GM11168 (cell line): Measurements from ENCODE around the gene SHROOM2.

Source experiments
- in situ Hi-C: fragments of 300-500 bp; cut with MboI; formaldehyde crosslinking; loops from one replicate; pipeline ENCODE4 v1.12.0; 2022; ENCODE audit warnings: low sequenced_read_pairs; ENCODE audit not compliant: unreplicated experiment

SHROOM2 gene

DNA sequence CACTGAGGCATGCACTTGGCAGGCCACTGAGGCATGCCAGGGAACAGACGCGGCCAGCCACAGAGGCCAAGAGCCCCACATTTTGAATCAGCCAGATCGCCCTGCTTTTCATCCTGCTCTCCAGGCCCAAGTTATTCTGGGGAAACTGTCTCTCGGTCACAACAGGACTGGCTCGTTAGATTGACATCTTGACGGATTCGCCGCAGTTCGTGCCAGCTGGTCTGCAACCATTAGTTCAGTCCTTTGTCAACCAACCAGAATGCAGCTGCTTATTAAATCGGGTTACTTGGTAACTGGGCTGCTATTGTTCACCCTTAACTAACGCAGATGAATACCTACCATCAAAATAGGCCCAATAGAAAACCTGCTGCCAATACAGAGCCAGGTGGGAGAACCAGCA, 197.6 kb downstream of the SHROOM2 start:
- in situ Hi-C loops = loop anchor here (25.0 kb wide), 1 partner anchor 97 kb away; no protein-coding TSS in a partner anchor

DNA sequence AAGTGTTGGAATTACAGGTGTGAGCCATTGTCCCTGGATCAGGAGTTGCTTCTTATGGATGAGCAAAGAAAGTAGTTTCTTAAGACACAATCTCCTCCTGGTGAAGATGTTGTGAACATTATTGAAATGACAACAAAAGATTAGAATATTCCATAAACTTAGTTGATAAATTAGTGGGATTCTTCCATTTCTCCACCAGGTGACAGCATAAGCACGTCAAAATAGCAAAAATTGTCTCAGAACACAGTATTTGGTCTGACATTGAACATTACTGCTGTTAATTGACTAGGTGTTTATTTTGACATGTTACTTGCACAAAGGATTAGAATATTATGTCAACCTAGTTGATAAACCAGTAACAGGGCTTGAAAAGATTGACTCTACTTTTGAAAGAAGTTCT, 202.5 kb downstream of the SHROOM2 start:
- in situ Hi-C loops = loop anchor here (25.0 kb wide), 1 partner anchor 101 kb away; no protein-coding TSS in a partner anchor

DNA sequence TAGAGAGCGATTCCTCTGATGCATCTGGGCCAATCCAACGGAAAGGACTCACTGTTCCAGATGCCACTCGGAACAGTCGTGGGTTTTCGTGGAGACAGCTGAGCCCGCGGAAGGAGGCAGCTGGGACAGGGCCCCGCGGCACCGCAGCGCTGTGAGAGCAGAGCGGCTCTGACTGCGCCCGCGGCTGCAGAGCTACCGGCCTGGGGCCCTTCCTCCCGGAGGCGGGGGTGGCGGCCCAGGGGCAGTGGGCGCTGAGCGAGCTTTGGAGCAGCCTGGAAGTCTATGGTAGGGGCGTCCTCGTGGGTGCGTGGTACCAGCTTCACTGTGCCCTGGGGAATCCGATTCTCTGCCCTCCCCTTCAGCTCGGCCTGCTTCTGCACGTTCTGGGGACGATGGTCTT, 205.8 kb downstream of the SHROOM2 start:
- in situ Hi-C loops = loop anchor here (25.0 kb wide), 1 partner anchor 105 kb away; no protein-coding TSS in a partner anchor

DNA sequence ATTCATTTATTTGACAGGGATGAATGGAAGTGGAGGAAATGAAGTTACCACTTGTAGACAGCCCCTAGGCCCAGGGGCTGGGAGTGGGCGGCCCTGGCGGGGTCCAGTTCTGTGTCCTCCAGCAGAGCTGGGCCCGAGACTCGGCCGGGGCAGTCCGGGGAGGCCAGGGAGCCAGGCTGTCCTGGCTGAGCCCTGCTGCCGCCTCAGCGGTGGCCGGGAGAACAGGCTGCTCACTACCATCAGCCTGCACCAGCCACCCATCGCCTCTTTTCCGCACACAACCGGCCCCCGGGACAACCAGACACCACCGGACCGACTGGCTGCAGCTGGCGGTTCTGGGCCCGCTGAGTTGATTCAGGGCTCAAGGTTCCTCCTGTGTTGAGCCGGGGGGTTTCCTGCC, 206.5 kb downstream of the SHROOM2 start:
- in situ Hi-C loops = loop anchor here (25.0 kb wide), 1 partner anchor 105 kb away; no protein-coding TSS in a partner anchor

DNA sequence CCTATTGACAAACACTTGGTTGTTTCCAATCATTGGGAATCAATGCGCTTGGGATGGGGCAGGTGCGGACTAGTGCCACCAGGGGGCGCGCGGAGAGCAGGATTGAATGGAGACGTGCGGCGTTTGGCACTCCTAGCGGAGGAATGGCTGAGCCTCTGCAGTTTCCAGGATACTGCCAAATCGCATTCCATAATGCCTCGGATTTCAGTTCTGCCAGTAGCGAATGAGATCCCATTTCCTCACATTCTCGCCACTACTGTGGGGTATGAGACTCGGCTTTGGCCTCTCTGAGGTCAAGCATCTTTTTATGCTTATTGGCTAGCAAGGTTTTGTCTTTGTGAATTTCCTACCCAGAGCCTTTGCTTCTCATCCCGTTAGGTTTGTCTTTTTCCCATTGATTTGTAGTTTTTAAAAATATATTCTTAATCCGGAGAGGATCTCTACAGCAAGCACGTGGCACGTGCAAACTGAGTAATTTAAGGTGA, 209.7 kb downstream of the SHROOM2 start:
- in situ Hi-C loops = loop anchor here (25.0 kb wide), 1 partner anchor 109 kb away; no protein-coding TSS in a partner anchor

DNA sequence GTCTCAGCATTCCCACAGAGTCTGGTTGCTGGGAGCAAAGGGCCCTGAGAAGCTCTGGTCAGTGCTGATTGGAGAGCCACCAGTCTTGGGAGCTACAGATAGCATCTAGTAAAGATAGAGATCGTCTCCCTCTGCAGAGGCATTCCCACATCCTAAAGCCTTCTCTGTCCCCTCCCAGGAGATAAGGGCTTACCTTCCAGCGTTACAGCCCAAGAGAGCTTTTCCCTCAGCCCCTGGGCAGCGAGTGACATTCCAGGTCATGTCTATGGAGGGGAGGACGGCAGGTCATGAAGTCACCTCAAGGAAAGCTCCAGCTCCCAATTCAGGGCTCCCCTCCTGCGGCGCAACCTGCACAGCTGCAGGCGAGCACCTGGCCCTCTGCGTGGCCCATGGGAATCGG, 210.8 kb downstream of the SHROOM2 start:
- in situ Hi-C loops = loop anchor here (25.0 kb wide), 1 partner anchor 110 kb away; no protein-coding TSS in a partner anchor

DNA sequence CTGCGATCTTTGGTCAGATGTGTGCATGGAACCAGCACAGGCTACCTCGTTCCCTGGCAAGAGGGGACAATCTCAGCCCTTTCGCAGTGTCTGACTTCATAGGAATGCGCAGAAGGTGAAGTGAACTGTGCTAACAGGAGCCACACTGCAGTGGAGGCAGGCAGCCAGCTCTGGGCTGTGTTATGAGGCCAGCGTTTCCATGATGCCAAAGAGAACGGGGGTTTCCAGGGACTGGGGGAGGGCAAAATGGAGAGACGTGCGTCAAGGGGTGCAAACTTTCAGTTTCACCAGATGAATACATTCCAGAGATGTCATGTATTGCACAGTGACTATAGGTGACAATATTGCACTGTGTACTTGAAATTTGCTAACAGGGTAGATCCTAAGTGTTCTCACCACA, 211.3 kb downstream of the SHROOM2 start:
- in situ Hi-C loops = loop anchor here (25.0 kb wide), 1 partner anchor 110 kb away; no protein-coding TSS in a partner anchor
